Activated B cell treated with CpG ODN at 0.5 μM for 24 hours (primary cell): ENCODE measurements around the gene PRKAG2. TPM values are rescaled to one million over a fixed set of nuclear protein-coding genes. Genes with fewer than 3 reads are reported as not detected.

Source experiments
- ATAC-seq: fragments of 200-7000 bp; cut with Tn5 transposase; one replicate; pipeline ENCODE4 v1.10.0; 2021; ENCODE audit warnings: low read depth, mild to moderate bottlenecking, moderate library complexity
- CTCF ChIA-PET: fragments of 350-600 bp; sonication (Branson Sonifier 250); formaldehyde crosslinking; loops from one replicate; lab custom pipeline; 2021; ENCODE audit warnings: antibody characterized with exemption; lab: Charles Lee
- POLR2A ChIA-PET: fragments of 350-600 bp; sonication (Branson Sonifier 250); formaldehyde crosslinking; loops from one replicate; lab custom pipeline; 2021; ENCODE audit warnings: antibody characterized with exemption; lab: Charles Lee
- DNase-seq: peaks from one replicate; pipeline ENCODE4 v3.0.0; 2022
- H3K27ac Mint-ChIP-seq: one replicate; pipeline ENCODE4 v1.8.0; 2020; ENCODE audit warnings: mixed read lengths
- H3K27me3 Mint-ChIP-seq: one replicate; pipeline ENCODE4 v1.8.0; 2021; ENCODE audit warnings: mixed read lengths
- H3K36me3 Mint-ChIP-seq: one replicate; pipeline ENCODE4 v1.8.0; 2021; ENCODE audit warnings: low read depth, mixed read lengths
- H3K4me1 Mint-ChIP-seq: one replicate; pipeline ENCODE4 v1.8.0; 2021; ENCODE audit warnings: mixed read lengths
- H3K4me3 Mint-ChIP-seq: one replicate; pipeline ENCODE4 v1.8.0; 2020; ENCODE audit warnings: mild to moderate bottlenecking, mixed read lengths
- H3K9me3 Mint-ChIP-seq: one replicate; pipeline ENCODE4 v1.8.0; 2020; ENCODE audit warnings: mixed read lengths
- CTCF ChIP-seq: fragments of 200-600 bp; IDR thresholded peaks from one replicate; pipeline ENCODE4 v1.8.0; 2022; ENCODE audit warnings: antibody characterized with exemption, mild to moderate bottlenecking
- intact Hi-C: fragments of 100-400 bp; cut with micrococcal nuclease; formaldehyde crosslinking; loops from one replicate; pipeline ENCODE4 v1.15.1; 2024
- total RNA-seq: library from RNA; stranded (reverse); gene quantifications from 2 replicates; pipeline ENCODE4 v1.2.3, GENCODE V29; 2022

Gene PRKAG2
- 19.7 TPM in 2 replicates for total RNA-seq

- DNase-seq (peak; percentile 75), ATAC-seq (peak; percentile 60)
- ChIA-PET POLR2A (interaction anchor here (0.5 to 2.7 kb wide), 8 partner anchors 25 to 814 kb away, joined by 3 to 24 read pairs (median 4); partner anchors contain the start of gene ABCF2), CTCF (interaction anchor here (0.8 to 1.6 kb wide), 4 partner anchors 48 to 244 kb away, joined by 3 to 5 read pairs (median 3); no protein-coding TSS in a partner anchor)
- peak within 1 kb of the TSS; percentile 97 for H3K4me3 Mint-ChIP-seq
- TF ChIP-seq CTCF, result no peak
- H3K9me3 Mint-ChIP-seq, result no peaks in the 10 kb centered on the region
- peaks cover 3% of the 10 kb centered on the region for H3K36me3 Mint-ChIP-seq
- intact Hi-C loops, result loop anchor here (1.0 to 10.0 kb wide), 15 partner anchors 26 to 799 kb away; partner anchors contain the start of genes ABCF2, AGAP3, FASTK and GALNT11
- no peaks in the 10 kb centered on the region for H3K27me3 Mint-ChIP-seq
- peak within 1 kb of the TSS; percentile 91 for H3K27ac Mint-ChIP-seq
- H3K4me1 Mint-ChIP-seq, result peaks cover 15% of the 10 kb centered on the region
Observed at GRCh38 chr7:151876899-151877777, at the start of gene PRKAG2. Gene PRKAG2 (minus strand): TSS chr7:151877115. CDS start chr7:151876620, 495 bp downstream.

DNA sequence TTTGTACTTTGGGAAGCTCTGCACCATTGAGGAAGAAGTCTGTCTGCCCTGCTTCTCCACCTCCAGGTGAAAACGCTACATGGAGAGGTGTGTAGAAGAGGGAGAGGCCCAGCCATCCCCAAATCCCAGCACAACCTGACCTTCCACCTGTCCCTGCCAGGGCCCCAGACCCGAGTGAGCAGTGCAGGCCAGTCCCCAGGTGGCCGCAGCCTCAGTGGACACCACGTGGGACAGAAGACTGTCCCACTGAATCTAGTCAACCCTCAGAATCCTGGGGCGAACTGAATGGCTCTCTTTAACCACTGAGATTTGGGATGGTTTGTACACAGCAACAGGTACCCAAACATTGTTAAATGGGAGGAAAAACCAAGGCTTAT is 49.4 kb upstream of the PRKAG2 start:
- Mint-ChIP-seq H3K36me3 (no peaks in the 10 kb centered on the region), H3K4me3 (no peak overlapping the region), H3K27ac (no peak overlapping the region), H3K9me3 (no peaks in the 10 kb centered on the region), H3K27me3 (peaks cover 14% of the 10 kb centered on the region), H3K4me1 (peaks cover 11% of the 10 kb centered on the region)
- DNase-seq (no peak), ATAC-seq (no peak)
- intact Hi-C loops, result no loop called here
- ChIA-PET POLR2A (no interaction called here), CTCF (interaction anchor here (1.2 kb wide), 1 partner anchor 49 kb away, joined by 3 read pairs; the partner anchor contains the start of gene PRKAG2)
- TF ChIP-seq CTCF, result no peak

DNA sequence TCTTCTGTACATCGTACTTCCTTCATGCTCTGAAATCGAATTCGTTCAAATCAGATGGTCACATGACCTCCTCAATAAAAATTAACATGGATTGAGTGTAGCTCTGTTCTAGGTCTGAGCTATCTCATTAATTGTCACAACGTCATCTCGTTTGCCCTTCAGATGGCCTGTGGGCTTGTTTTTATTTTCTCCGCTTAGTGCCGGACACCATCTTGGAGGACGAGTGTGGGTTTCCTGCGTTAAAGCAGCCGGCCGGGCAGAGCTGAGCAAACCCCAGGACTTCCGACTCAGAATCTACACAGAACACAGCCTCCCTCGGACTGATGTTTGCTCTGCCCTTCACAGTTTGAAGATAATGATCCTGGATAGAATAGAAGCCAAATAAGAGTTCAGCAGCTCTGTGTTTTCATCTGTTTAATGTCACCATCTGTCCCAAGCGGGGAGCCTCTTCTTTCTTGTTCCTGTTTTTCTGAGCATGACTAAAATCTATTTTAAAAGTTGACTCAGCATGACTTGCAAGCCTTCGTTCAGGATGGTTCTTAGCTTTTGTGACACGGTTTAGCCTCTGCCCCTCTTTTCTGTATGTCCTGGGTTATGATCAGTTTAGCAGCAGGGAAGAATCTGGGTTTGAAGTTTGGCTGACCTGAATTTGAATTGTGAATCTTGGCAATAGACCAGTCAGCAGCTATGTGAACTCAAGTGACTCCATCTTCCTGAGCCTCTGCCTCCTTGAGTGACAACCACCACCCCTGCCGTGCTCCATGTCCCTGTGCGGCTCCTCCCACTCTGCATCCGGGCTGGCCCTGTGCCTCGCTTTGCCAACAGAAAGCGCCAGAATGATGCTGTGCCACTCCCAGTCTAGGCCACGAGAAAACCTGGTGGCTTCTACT is 48.8 kb upstream of the PRKAG2 start:
- H3K4me3 Mint-ChIP-seq, result peak overlapping the region; percentile 72
- peaks cover 11% of the 10 kb centered on the region for H3K4me1 Mint-ChIP-seq
- H3K27me3 Mint-ChIP-seq, result peaks cover 17% of the 10 kb centered on the region
- no peak for TF ChIP-seq CTCF
- intact Hi-C loops, result loop anchor here (2.0 kb wide), 1 partner anchor 49 kb away; the partner anchor contains the start of gene PRKAG2
- H3K27ac Mint-ChIP-seq, result peak overlapping the region; percentile 76
- POLR2A ChIA-PET, result interaction anchor here (0.5 to 1.2 kb wide), 2 partner anchors 9 to 75 kb away, joined by 3 read pairs; no protein-coding TSS in a partner anchor
- peak; percentile 58 for ATAC-seq
- H3K9me3 Mint-ChIP-seq, result no peaks in the 10 kb centered on the region
- no peak for DNase-seq
- CTCF ChIA-PET, result interaction anchor here (1.2 kb wide), 1 partner anchor 49 kb away, joined by 3 read pairs; the partner anchor contains the start of gene PRKAG2
- H3K36me3 Mint-ChIP-seq, result no peaks in the 10 kb centered on the region

- H3K27ac Mint-ChIP-seq, result no peak overlapping the region
- ChIA-PET CTCF (no interaction called here), POLR2A (no interaction called here)
- no peak for ATAC-seq
- no peaks in the 10 kb centered on the region for H3K36me3 Mint-ChIP-seq
- peaks cover 11% of the 10 kb centered on the region for H3K4me1 Mint-ChIP-seq
- H3K4me3 Mint-ChIP-seq, result no peak overlapping the region
- DNase-seq, result no peak
- peaks cover 15% of the 10 kb centered on the region for H3K27me3 Mint-ChIP-seq
- intact Hi-C loops, result loop anchor here (2.0 kb wide), 1 partner anchor 48 kb away; the partner anchor contains the start of gene PRKAG2
- TF ChIP-seq CTCF, result no peak
- no peaks in the 10 kb centered on the region for H3K9me3 Mint-ChIP-seq
Observed at GRCh38 chr7:151924508-151924907, 47.6 kb upstream of the PRKAG2 start.
